HG03060 (cell line): ENCODE measurements around the gene KRTAP10-5.
"Not testable (repeated sequence)": the region's sequence is repeated elsewhere in the genome, so short reads cannot be mapped to it uniquely, and the experiment has no call there.

Experiments
- ATAC-seq: cut with Tn5 transposase; IDR thresholded peaks from one replicate; pipeline ENCODE4 v1.9.1; 2021; ENCODE audit warnings: low read depth, moderate number of reproducible peaks; ENCODE audit not compliant: unreplicated experiment

KRTAP10-5 gene

GRCh38 chr21:44591801-44592130, 11.4 kb upstream of the KRTAP10-5 start:
- ATAC-seq = not testable (repeated sequence)

GRCh38 chr21:44590897-44591800, 10.7 kb upstream of the KRTAP10-5 start:
- ATAC-seq = not testable (repeated sequence)

DNA sequence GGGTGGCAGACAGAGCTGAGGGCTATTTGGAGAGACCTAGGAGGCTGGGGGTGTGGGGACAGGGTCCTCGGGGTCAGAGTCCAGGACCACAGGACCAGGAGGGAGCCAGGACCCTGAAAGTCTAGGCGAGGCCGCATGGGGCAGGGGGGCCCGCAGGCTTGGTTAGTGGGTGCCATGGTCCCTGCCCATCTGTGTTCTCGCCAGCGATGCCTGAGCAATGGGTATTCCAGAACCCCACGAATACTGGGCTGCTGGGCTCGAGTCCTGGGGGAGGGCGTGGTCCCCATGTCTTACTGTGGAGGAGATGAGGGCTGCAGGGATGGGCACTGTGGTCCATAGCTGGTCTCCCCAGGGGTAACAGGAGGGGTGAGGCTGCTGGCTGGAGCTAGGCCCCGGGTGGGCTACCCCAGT, 9.9 kb upstream of the KRTAP10-5 start:
- no peak for ATAC-seq

GRCh38 chr21:44589586-44590305, 9.3 kb upstream of the KRTAP10-5 start:
- ATAC-seq = no peak

- ATAC-seq = no peak
Measured at GRCh38 chr21:44589094-44589493, 8.7 kb upstream of the KRTAP10-5 start.

DNA sequence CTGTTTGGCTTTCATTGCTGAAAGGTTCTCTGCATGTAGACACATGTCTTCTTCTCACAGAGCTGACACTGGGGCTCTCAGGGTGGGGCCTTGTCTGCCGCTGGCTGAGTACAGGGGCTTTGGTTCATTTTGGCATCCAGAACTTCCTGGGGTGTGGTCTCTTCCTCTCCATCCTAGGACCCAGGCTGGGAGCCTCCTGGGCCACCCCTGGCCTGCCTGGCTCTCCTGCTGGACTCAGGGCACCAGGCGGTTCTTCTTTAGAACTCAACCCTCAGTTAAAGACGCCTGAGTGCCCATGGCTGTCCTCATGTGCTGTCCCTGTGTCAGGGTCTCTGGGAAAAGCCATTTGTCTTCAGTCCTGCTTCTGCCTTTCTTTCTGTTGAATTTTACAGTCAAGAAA, 5.5 kb upstream of the KRTAP10-5 start:
- ATAC-seq = no peak

DNA sequence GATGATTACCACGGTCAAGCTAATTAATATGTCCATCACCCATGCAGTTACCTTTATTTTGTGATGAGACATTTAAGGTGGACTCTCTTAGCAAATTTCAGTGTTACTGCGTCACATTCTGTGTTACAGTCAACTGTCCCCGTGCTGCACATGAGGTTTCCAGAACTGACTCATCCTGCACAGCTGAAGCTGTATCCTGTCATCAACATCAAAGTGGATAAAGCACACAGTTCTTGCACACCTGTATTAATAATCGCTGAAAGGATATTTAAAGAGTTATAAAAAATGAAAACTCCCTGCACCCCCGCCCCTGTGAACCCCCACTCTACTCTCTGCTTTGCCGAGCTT, 3.4 kb upstream of the KRTAP10-5 start:
- ATAC-seq = no peak

- no peak for ATAC-seq
Measured at GRCh38 chr21:44583089-44583799, 2.8 kb upstream of the KRTAP10-5 start.

DNA sequence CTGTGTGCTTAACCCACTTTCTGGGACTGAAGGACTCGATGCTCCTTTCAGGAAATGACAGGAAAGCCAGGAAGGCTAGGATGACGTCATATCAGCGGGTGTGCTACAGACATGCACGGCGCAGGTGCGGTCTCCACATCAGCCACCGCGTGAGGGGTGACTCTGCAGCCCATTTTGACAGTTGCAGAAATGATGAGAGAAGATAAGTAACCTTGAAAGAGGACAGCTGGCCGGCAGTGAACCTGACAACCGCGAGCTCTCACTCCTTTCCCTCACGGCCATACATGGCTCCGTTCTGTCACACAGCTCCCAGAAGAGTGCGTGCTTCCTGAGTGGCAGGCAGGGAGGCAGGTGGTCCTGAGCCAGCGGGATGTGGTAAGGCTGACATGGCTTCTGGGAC, 1.7 kb upstream of the KRTAP10-5 start:
- no peak for ATAC-seq

- ATAC-seq = no peak
Measured at GRCh38 chr21:44581158-44581557, 754 bp upstream of the KRTAP10-5 start.

GRCh38 chr21:44579833-44580144, 615 bp downstream of the KRTAP10-5 start:
- ATAC-seq = no peak

- ATAC-seq = no peak
Measured at GRCh38 chr21:44579056-44579832, 1.2 kb downstream of the KRTAP10-5 start.

DNA sequence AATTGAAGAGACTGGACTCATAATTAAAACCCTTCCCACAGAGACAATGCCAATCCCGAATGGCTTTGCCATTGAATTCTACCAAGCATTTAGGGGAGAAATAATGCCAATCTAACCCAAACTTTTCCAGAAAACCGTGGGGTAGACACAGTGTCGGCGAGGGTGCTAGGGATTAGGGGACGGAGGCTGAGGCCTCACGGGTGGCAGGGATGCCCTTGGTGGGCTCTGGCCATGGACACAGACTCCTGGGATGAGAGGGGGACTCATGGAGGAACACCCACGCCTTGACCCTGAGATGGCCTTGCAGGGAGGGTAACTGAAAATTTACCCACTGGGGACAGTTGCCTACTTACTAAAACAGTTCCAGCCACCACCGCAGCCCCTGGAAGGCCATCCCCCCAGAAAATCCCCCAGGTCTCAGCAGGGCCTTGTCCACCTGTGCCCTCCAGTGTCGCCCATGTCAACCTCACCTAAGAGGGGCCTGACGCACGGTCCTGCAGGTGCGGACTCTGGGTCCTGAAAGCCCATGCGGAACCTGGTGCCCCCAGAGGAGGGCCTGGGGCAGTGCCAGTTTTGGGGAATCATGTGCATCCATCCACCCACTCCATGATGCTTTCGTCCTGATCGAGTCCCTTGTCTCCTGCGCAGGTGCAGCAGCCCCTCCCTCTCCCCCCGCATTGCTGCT, 1.9 kb downstream of the KRTAP10-5 start:
- ATAC-seq = no peak

- no peak for ATAC-seq
Measured at GRCh38 chr21:44576025-44576420, 4.4 kb downstream of the KRTAP10-5 start.

GRCh38 chr21:44575307-44576024, 4.9 kb downstream of the KRTAP10-5 start:
- ATAC-seq = no peak

DNA sequence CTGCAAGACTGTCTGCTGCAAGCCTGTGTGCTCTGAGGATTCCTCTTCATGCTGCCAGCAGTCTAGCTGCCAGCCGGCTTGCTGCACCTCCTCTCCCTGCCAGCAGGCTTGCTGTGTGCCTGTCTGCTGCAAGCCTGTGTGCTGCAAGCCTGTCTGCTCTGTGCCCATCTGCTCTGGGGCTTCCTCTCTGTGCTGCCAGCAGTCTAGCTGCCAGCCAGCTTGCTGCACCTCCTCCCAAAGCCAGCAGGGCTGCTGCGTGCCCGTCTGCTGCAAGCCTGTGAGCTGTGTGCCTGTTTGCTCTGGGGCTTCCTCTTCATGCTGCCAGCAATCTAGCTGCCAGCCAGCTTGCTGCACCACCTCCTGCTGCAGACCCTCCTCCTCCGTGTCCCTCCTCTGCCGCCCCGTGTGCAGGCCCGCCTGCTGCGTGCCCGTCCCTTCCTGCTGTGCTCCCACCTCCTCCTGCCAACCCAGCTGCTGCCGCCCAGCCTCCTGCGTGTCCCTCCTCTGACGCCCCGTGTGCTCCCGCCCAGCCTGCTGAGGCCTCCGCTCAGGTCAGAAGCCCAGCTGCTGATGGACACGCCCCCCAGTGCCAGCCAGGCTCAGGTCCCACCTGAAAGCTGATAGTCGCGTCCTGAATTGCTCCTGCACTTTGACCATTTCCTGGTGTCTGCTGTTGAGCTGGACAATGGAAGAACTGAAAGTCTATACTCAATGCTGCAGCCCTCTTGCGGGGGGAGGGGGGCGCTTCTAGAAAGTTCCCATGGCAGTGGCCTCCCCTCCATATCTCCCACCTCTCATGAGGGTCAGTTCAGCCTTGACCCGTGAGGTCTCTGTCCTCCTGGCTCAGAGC, 5.7 kb downstream of the KRTAP10-5 start:
- ATAC-seq = no peak

DNA sequence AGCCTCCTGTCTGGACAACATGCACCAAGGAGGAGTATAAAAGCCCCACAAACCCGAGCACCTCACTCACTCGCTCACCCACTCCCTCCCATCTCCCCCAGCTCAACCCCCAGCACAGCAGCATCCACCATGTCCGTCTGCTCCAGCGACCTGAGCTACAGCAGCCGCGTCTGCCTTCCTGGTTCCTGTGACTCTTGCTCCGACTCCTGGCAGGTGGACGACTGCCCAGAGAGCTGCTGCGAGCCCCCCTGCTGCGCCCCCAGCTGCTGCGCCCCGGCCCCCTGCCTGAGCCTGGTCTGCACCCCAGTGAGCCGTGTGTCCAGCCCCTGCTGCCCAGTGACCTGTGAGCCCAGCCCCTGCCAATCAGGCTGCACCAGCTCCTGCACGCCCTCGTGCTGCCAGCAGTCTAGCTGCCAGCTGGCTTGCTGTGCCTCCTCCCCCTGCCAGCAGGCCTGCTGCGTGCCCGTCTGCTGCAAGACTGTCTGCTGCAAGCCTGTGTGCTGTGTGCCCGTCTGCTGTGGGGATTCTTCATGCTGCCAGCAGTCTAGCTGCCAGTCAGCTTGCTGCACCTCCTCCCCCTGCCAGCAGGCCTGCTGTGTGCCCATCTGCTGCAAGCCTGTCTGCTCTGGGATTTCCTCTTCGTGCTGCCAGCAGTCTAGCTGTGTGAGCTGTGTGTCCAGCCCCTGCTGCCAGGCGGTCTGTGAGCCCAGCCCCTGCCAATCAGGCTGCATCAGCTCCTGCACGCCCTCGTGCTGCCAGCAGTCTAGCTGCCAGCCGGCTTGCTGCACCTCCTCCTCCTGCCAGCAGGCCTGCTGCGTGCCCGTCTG, 6.6 kb downstream of the KRTAP10-5 start, which contains the start of gene KRTAP10-4:
Gene KRTAP10-4, plus strand, starts transcription at position 100 of the 827 bp plus-strand sequence. Its CDS starts 30 bp downstream, at position 130.
- ATAC-seq = not testable (repeated sequence)
